PFSK-1 (cell line): Measurements from ENCODE around the gene HTN3. TPM values are rescaled to one million over a fixed set of nuclear protein-coding genes. Genes with fewer than 3 reads are reported as not detected.
"Not testable (repeated sequence)": the region's sequence is repeated elsewhere in the genome, so short reads cannot be mapped to it uniquely, and the experiment has no call there.

Experiments
- FOXP2 ChIP-seq: optimal IDR thresholded peaks from 2 replicates; pipeline ENCODE3; 2011; ENCODE audit warnings: borderline replicate concordance, control low read depth, inconsistent platforms; ENCODE audit not compliant: insufficient read depth; ENCODE audit errors: extremely low read length, extremely low read depth
- POLR2AphosphoS5 ChIP-seq: IDR thresholded peaks from 2 replicates; pipeline ENCODE4 v1.6.1; 2012; ENCODE audit warnings: low read depth, mild to moderate bottlenecking, control low read depth, low read length, moderate library complexity
- SIN3A ChIP-seq: IDR thresholded peaks from 2 replicates; pipeline ENCODE4 v1.6.1; 2012; ENCODE audit warnings: mild to moderate bottlenecking, low read length, moderate library complexity, borderline replicate concordance; ENCODE audit not compliant: insufficient read depth
- TAF1 ChIP-seq: IDR thresholded peaks from 2 replicates; pipeline ENCODE4 v1.6.1; 2012; ENCODE audit warnings: low read length, control low read depth, borderline replicate concordance; ENCODE audit not compliant: insufficient read depth
- polyA plus RNA-seq: library from polyadenylated mRNA; unstranded; fragments of >200 nt; gene quantifications from one replicate; pipeline ENCODE4 v1.2.1, GENCODE V29; 2012; ENCODE audit warnings: low read depth, missing spikeins; ENCODE audit not compliant: insufficient read length
- TF ChIP-seq, protein P1 (sequence below), 2 experiments: IDR thresholded peaks; 2 replicates each; pipeline versions ENCODE4 v1.6.1 to v1.8.0; 2011 to 2012; ENCODE audit warnings: low read depth in 2 of 2, low read length in 2 of 2, control low read depth in 1 of 2, inconsistent platforms in 1 of 2, mild to moderate bottlenecking in 1 of 2, moderate library complexity in 1 of 2; ENCODE audit not compliant: insufficient read depth in 1 of 2

The HTN3 gene
- polyA plus RNA-seq, result not detected

- TF ChIP-seq, protein P1, sequence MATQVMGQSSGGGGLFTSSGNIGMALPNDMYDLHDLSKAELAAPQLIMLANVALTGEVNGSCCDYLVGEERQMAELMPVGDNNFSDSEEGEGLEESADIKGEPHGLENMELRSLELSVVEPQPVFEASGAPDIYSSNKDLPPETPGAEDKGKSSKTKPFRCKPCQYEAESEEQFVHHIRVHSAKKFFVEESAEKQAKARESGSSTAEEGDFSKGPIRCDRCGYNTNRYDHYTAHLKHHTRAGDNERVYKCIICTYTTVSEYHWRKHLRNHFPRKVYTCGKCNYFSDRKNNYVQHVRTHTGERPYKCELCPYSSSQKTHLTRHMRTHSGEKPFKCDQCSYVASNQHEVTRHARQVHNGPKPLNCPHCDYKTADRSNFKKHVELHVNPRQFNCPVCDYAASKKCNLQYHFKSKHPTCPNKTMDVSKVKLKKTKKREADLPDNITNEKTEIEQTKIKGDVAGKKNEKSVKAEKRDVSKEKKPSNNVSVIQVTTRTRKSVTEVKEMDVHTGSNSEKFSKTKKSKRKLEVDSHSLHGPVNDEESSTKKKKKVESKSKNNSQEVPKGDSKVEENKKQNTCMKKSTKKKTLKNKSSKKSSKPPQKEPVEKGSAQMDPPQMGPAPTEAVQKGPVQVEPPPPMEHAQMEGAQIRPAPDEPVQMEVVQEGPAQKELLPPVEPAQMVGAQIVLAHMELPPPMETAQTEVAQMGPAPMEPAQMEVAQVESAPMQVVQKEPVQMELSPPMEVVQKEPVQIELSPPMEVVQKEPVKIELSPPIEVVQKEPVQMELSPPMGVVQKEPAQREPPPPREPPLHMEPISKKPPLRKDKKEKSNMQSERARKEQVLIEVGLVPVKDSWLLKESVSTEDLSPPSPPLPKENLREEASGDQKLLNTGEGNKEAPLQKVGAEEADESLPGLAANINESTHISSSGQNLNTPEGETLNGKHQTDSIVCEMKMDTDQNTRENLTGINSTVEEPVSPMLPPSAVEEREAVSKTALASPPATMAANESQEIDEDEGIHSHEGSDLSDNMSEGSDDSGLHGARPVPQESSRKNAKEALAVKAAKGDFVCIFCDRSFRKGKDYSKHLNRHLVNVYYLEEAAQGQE (IDR thresholded peaks at IDR 0.05; ENCODE audit: insufficient read depth in 1 of 2, low read depth in 2 of 2, low read length in 2 of 2), result not testable (repeated sequence)
- not testable (repeated sequence) for TF ChIP-seq FOXP2, SIN3A
Observed at GRCh38 chr4:70028159-70028558, at the start of gene HTN3. Gene HTN3 (plus strand): TSS chr4:70028459. CDS start chr4:70030741, 2,282 bp downstream.

DNA sequence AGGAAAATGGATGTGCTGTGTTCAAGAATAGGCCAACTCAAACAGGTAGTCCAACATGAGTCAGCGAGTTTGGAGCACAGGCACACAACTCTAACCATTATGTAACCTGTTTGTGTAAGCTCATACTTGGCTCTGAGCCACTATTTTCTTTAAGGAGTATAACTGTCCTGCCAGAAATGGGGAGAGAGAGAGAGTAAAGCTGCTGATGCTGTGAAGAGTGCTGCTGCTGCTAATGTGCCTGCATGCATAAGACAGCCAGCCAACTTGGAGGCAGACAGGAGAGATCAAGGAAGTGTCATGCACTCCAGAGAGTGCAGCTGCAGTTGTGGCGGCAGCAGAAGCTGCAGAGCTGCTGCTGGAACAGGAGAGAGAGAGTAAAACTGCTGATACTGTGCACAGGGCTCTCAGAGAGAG is 44.2 kb upstream of the HTN3 start:
- no peak for TF ChIP-seq FOXP2
- TF ChIP-seq, protein P1 (IDR thresholded peaks at IDR 0.05; ENCODE audit: insufficient read depth in 1 of 2, low read depth in 2 of 2, low read length in 2 of 2), result no peak
- no peak for TF ChIP-seq SIN3A
- TF ChIP-seq POLR2AphosphoS5, result no peak
- no peak for TF ChIP-seq TAF1

DNA sequence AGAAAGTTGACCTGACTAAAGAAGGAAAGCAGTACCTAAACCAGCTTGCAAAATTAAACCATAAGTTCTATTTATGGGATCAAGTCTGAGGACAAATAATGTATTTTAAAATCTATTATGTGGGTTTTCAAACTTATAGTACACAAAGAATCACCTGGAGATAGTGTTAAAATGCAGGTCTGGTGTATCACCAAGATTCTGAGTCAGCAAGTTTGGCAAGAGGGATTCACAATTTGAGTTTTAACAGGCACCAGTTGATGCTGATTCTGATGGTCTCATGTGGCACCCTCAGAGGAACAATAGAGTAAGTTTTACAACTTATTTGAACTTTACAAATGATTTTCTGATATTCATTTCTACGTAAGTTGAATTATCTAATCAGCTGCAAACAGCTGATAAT is 41.6 kb upstream of the HTN3 start:
- TF ChIP-seq POLR2AphosphoS5 (no peak), FOXP2 (no peak), SIN3A (no peak), TAF1 (no peak)
- TF ChIP-seq, protein P1 (IDR thresholded peaks at IDR 0.05; ENCODE audit: insufficient read depth in 1 of 2, low read depth in 2 of 2, low read length in 2 of 2), result no peak

- no peak for TF ChIP-seq TAF1
- no peak for TF ChIP-seq FOXP2
- no peak for TF ChIP-seq SIN3A
- TF ChIP-seq, protein P1 (IDR thresholded peaks at IDR 0.05; ENCODE audit: insufficient read depth in 1 of 2, low read depth in 2 of 2, low read length in 2 of 2), result no peak
- TF ChIP-seq POLR2AphosphoS5, result no peak
Observed at GRCh38 chr4:69991016-69991415, 37.2 kb upstream of the HTN3 start.

GRCh38 chr4:69994782-69995181 is 33.5 kb upstream of the HTN3 start:
- TF ChIP-seq POLR2AphosphoS5 (no peak), TAF1 (no peak), FOXP2 (no peak), SIN3A (no peak)
- TF ChIP-seq, protein P1 (IDR thresholded peaks at IDR 0.05; ENCODE audit: insufficient read depth in 1 of 2, low read depth in 2 of 2, low read length in 2 of 2), result no peak
